Gastroesophageal sphincter (tissue), 3 donors: ENCODE data around the gene RNF144A.

ENCODE experiments used
- CTCF ChIP-seq, 4 experiments: fragments of 200-600 bp in 2 of 4; fragments of 450-650 bp in 2 of 4; sonication (generic) in 1 of 4; IDR thresholded peaks; one replicate each; pipeline ENCODE4 v1.5.1; 2017 to 2019; ENCODE audit warnings: antibody characterized with exemption in 4 of 4, mild to moderate bottlenecking in 2 of 4, moderate library complexity in 2 of 4
- POLR2AphosphoS5 ChIP-seq: sonication (generic); formaldehyde crosslinking; IDR thresholded peaks from one replicate; pipeline ENCODE4 v1.6.1; 2017; ENCODE audit warnings: antibody characterized with exemption

- TF ChIP-seq POLR2AphosphoS5 (no peak), CTCF (IDR thresholded peaks at IDR 0.05) (no peak)
Observed at GRCh38 chr2:6943971-6944370, 26.8 kb downstream of the RNF144A start.
